ENCODE data around the gene NUAK2. TPM values are rescaled to one million over a fixed set of nuclear protein-coding genes. Genes with fewer than 3 reads are reported as not detected.

The NUAK2 gene
- total RNA-seq, 1 experiment from 2014 or later: 3.9 TPM

GRCh38 chr1:205279986-205280385 is 41.6 kb downstream of the NUAK2 start:
- Histone ChIP-seq H3F3A (ENCODE audit: insufficient read depth, low read depth) (peaks cover 11% of the 10 kb centered on the region; the same call in 1 of the 2 replicates), H3K27ac (no peak overlapping the region), H3K4me3 (no peak overlapping the region), H3K9me3 (ENCODE audit: insufficient read depth, low read depth) (no peaks in the 10 kb centered on the region), H3K4me2 (no peak overlapping the region), H4K20me1 (ENCODE audit: insufficient read depth) (no peaks in the 10 kb centered on the region), H3K79me2 (ENCODE audit: low read depth) (no peaks in the 10 kb centered on the region), H3K36me3 (ENCODE audit: low read depth) (no peaks in the 10 kb centered on the region), H2AFZ (no peak overlapping the region), H3K27me3 (ENCODE audit: insufficient read depth, low read depth) (no peaks in the 10 kb centered on the region), H3K4me1 (replicated peaks; ENCODE audit: insufficient read depth) (peaks cover 12% of the 10 kb centered on the region), H3K9me2 (ENCODE audit: insufficient read depth) (no peaks in the 10 kb centered on the region)
- CTCF ChIA-PET: no interaction called here
- no TSS peak for BruUV-seq (replicated peaks)
- intact Hi-C loops (cut with micrococcal nuclease; ENCODE audit: unreplicated experiment): no loop called here
- POLR2A ChIA-PET (ENCODE audit: unreplicated experiment): no interaction called here
- no peak for DNase-seq
- TF ChIP-seq, protein P1, sequence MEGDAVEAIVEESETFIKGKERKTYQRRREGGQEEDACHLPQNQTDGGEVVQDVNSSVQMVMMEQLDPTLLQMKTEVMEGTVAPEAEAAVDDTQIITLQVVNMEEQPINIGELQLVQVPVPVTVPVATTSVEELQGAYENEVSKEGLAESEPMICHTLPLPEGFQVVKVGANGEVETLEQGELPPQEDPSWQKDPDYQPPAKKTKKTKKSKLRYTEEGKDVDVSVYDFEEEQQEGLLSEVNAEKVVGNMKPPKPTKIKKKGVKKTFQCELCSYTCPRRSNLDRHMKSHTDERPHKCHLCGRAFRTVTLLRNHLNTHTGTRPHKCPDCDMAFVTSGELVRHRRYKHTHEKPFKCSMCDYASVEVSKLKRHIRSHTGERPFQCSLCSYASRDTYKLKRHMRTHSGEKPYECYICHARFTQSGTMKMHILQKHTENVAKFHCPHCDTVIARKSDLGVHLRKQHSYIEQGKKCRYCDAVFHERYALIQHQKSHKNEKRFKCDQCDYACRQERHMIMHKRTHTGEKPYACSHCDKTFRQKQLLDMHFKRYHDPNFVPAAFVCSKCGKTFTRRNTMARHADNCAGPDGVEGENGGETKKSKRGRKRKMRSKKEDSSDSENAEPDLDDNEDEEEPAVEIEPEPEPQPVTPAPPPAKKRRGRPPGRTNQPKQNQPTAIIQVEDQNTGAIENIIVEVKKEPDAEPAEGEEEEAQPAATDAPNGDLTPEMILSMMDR (conservative IDR thresholded peaks at IDR 0.05): no peak
- no peak for TF ChIP-seq EZH2 (IDR thresholded peaks at IDR 0.05; ENCODE audit: low read depth)

GRCh38 chr1:205276689-205277065 is 44.9 kb downstream of the NUAK2 start:
- intact Hi-C loops (cut with micrococcal nuclease; ENCODE audit: unreplicated experiment): no loop called here
- DNase-seq: no peak
- TF ChIP-seq, protein P1 (conservative IDR thresholded peaks at IDR 0.05): no peak
- TF ChIP-seq EZH2 (IDR thresholded peaks at IDR 0.05; ENCODE audit: low read depth): no peak
- H3K27me3 ChIP-seq (ENCODE audit: insufficient read depth, low read depth): no peaks in the 10 kb centered on the region
- no peaks in the 10 kb centered on the region for H3K36me3 ChIP-seq (ENCODE audit: low read depth)
- no peaks in the 10 kb centered on the region; the same call in 1 of the 2 replicates for H3K4me1 ChIP-seq (replicated peaks; ENCODE audit: insufficient read depth)
- BruUV-seq (replicated peaks): no TSS peak
- H3K9me3 ChIP-seq (ENCODE audit: insufficient read depth, low read depth): no peaks in the 10 kb centered on the region
- no peak overlapping the region for H3K27ac ChIP-seq
- H4K20me1 ChIP-seq (ENCODE audit: insufficient read depth): no peaks in the 10 kb centered on the region
- no peak overlapping the region for H3K4me3 ChIP-seq
- ChIA-PET POLR2A (ENCODE audit: unreplicated experiment) (no interaction called here), CTCF (no interaction called here)
- H2AFZ ChIP-seq: no peak overlapping the region
- H3K79me2 ChIP-seq (ENCODE audit: low read depth): no peaks in the 10 kb centered on the region
- no peaks in the 10 kb centered on the region for H3K9me2 ChIP-seq (ENCODE audit: insufficient read depth)
- no peak overlapping the region for H3K4me2 ChIP-seq
- H3F3A ChIP-seq (ENCODE audit: insufficient read depth, low read depth): no peaks in the 10 kb centered on the region

- no peak overlapping the region for H2AFZ ChIP-seq
- H3F3A ChIP-seq (ENCODE audit: insufficient read depth, low read depth): no peaks in the 10 kb centered on the region
- intact Hi-C loops (cut with micrococcal nuclease; ENCODE audit: unreplicated experiment): no loop called here
- H3K9me3 ChIP-seq (ENCODE audit: insufficient read depth, low read depth): no peaks in the 10 kb centered on the region
- no peaks in the 10 kb centered on the region for H4K20me1 ChIP-seq (ENCODE audit: insufficient read depth)
- no peak overlapping the region for H3K4me3 ChIP-seq
- ChIA-PET POLR2A (ENCODE audit: unreplicated experiment) (no interaction called here), CTCF (interaction anchor here (0.7 to 3.5 kb wide), 4 partner anchors 41 to 61 kb away, joined by 3 to 69 read pairs (median 3); no protein-coding TSS in a partner anchor)
- H3K27me3 ChIP-seq (ENCODE audit: insufficient read depth, low read depth): no peaks in the 10 kb centered on the region
- H3K27ac ChIP-seq: no peak overlapping the region
- H3K4me1 ChIP-seq (replicated peaks; ENCODE audit: insufficient read depth): no peaks in the 10 kb centered on the region; the same call in 1 of the 2 replicates
- no peak for DNase-seq
- H3K9me2 ChIP-seq (ENCODE audit: insufficient read depth): no peaks in the 10 kb centered on the region
- no TSS peak for BruUV-seq (replicated peaks)
- no peaks in the 10 kb centered on the region for H3K79me2 ChIP-seq (ENCODE audit: low read depth)
- TF ChIP-seq, protein P1 (conservative IDR thresholded peaks at IDR 0.05): no peak
- TF ChIP-seq EZH2 (IDR thresholded peaks at IDR 0.05; ENCODE audit: low read depth): no peak
- H3K36me3 ChIP-seq (ENCODE audit: low read depth): no peaks in the 10 kb centered on the region
- H3K4me2 ChIP-seq: no peak overlapping the region
Measured at GRCh38 chr1:205275916-205276688, 45.4 kb downstream of the NUAK2 start.

All from PC-9 (cell line).